ENCODE measurements around the gene PWP2.
"Not testable (repeated sequence)": the region's sequence is repeated elsewhere in the genome, so short reads cannot be mapped to it uniquely, and the experiment has no call there.

PWP2 gene

DNA sequence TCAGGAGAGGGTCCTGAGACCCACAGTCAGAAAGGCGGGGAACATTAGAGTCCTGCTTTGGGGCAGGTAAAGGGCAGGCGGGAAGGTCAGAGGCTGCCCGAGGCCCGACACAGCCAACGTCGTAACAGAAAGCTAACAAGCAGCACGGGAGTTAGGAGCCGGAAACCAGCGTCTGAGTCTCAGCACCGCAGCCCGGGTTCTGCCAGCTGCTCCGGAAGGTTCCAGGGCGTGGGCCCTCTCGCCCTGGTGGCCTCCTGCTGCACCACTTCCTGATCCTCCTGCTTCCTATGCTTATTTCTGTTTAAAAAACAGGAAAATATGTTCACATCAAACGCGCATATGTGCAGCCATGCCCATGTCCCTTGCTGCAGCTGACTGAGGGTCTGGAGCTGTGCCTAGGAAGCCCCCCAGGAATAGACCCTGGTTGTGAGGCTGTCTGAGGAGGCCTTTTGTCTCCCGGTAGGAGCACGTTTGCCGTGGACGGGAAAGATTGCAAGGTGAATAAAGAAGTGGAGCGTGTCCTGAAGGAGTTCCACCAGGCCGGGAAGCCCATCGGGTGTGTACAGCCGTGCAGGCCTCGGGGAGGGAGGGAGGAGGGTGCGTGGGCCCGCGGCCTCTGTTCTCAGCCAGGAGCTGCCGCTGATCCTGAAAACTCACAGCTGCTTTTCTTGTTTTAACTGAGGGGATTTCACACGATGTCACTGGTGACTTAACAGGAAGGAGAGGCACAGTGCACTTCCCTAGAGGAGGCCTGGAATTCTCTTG lies 32.8 kb downstream of the PWP2 start:
- not testable (repeated sequence) for DNase-seq

DNA sequence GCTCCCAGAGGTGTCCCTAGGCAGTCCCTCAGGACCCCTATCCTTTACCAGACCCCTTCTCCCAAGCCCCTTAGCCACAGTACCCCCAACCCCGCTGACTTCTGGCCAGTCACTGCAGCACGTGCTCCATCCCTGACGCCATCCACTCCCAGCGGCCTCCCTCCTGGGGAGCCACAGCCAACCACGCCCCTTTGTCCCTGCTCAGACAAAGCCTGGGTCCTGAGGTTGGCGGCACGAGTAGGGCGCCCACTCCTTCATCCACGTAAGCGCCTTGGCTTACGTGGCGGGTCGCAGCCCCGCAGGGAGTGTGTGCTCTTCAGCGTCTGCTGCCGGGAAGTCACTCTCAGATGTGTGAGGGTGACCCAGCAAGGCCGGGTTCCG lies 33.3 kb downstream of the PWP2 start:
- not testable (repeated sequence) for DNase-seq

DNA sequence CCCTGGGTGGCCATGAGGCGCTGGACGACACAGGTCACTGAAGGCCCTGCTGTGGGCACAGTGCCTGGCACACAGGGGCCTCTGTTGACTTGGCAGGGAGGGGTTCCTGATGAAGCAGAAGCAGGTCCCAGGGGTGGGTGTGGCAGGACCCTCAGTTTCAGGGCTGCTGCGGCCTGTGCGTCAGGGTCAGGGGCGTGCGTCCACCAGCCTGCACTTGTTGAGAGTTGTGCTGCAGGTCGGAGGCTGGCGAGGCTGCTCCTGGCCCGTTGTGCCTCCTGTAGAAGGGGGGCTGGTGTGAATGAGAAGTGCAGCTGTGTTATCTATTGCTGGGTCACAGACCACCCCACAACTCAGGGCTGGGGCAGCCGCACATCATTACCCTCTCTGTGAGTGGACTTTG lies 35.3 kb downstream of the PWP2 start:
- not testable (repeated sequence) for DNase-seq

DNA sequence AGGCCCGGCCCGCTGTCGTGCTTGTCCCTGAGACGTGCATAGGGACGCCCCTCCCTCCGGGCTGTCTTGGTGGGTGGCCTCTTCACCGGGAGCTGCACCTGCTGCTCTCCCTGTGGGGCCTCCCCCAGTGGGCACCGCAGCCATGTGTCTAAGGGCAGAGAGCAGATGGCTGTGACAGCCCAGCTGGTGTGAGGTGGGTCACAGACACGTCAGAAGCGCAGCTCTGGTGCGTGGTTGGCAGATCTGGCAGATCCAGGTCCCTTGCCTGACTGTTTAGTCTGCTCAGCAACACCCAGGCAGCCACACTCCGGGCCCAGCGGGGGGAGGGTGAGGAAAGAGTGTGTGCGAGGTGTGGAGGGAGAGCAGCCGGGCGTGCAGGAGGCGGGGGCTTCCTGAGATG lies 36.2 kb downstream of the PWP2 start:
- peak; percentile 37 for DNase-seq

DNA sequence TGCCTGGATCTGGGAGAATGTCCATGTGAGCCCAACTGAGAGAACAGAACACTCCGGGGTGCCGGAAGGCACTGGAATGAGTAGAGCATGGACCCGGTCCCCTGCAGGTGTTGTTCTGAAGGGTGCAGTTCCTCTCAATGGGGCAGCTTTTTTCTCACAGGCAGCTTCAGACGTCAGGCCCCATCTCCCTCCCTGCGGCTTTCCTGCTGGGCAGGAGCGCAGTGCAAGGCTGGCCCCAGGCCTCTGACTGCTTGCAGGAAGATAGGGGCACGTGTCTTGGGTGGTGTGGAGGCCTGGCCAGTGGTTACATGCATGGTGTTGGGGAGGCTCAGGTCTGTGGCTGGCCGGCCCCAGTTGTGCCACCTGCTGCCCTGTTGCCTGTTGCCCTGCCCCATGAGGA lies 36.8 kb downstream of the PWP2 start:
- not testable (repeated sequence) for DNase-seq

DNA sequence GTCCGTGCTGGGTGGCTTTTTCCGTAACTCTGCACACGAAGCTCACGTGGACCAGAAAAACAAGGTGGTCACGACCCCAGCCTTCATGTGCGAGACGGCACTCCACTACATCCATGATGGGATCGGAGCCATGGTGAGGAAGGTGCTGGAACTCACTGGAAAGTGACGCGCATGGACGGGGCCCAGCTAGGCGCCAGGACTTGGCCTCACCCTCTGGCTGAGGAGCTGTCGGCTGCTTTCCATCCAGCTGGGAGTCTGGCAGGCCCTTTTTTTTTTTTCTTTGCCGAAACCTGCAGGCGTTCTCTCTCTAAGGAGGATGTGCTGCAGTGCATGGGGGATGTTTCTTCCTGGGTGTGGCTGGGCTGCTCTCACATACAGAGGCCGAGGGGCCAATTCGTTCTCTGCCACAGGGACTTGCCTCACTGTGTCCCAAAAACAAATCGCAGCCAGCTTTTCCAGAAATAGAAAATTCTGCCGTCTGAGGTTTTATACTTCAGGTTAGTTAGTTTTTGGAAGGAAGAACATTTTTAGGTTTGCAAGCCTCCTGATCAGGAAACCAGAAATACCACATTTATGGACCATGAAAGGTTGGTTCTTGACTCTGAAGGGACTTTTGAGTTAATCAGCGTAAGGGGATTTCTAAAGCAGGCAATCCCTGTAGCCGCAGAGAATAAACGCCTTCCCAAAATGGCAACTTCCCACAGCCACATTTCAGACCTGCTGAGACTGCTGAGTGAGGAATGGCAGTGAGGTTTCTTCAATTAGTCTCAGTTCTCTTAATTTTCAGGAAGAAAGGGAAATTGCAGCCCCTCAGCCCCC lies 37.8 kb downstream of the PWP2 start:
- not testable (repeated sequence) for DNase-seq

DNA sequence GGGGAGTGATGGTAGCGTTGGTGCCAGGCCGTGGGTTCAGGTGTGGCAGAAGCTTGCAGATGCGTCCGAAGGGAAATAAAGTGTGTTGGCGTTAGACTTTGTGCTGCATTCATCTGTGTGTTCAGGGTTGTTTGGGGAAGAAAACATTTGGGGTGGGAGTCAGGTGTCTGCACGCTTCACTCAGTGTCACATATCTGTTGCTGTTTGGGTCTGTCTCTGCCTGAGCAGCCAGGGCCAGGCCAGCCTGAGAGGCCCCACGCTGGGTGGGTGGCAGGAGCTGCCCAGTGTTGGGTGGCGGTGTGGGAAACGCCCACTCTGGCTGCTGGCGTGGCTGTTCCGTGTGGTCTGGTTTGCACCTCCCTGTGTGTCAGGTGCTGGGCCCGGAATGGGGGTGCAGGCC lies 38.4 kb downstream of the PWP2 start:
- not testable (repeated sequence) for DNase-seq

DNA sequence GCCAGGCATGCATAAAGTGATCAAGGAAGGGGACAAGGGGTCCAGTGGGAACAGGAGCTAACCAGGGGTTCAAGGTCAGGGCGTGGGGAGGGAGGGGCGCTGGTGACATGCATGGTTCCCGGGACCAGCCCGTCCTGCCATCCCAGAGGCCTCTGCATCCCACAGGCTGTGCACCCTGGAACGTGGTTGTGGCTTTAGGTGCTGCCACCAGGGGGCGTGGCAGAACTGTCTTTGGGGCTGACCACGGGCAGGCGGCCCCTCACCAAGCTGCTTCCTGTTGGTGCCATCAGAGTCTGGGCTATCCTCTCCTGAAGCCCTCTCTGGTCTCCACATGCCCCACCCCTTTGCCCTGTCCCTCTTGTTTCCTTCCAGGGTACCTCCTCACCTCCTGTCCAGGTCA lies 39.9 kb downstream of the PWP2 start:
- DNase-seq = not testable (repeated sequence)

DNA sequence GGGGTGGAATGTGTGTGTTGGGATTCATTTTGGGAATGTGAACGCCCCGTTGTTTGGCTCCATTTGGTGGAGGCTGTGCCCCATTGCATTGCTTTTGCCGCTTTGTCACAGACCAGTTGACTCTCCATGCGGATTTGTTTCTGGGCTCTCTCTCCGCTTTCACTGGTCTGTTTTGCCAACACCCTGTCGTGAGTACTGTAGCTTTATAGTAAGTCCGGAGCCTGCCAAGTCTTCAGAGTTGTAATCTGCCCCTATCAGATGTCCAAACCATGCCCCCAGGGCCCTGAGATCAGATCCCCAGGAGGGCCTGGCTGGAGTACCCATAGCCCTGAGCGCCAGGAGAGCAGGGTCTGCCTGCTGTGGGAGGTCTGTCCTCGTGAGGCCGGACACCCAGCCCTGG lies 43.1 kb downstream of the PWP2 start:
- DNase-seq = not testable (repeated sequence)

DNA sequence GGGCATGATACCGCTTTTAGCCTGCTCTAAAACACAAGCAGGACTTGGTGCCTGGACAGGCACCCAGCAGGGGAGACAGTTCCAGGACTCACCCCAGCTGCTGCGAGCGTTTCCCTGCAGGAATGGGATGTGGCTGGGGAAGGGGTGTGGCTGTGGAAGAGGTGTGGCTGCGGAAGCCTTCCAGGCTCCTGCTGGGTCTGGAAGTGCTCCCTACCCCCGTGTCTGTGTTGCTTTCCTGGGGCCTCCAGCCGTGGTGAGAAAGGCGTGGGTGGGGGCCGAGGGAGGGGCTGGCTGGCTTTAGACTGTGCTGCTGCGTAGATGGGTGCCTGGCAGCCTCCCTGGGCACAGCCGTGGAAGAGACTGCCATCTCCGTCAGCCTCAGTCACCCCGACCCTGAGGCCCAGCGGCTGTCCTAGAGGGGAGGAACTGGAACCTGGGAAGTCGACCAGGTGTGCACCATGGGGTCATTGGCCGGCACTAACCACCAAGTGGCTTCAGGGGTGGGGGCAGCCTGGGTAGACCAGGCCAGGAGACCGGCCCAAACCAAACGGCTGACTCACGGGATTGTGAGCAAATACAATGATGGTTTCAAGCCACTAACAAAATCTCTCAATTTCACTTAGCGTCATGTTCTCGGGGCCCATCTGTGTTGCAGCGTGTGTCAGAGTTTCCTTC lies 46.2 kb downstream of the PWP2 start:
- DNase-seq = not testable (repeated sequence)

DNA sequence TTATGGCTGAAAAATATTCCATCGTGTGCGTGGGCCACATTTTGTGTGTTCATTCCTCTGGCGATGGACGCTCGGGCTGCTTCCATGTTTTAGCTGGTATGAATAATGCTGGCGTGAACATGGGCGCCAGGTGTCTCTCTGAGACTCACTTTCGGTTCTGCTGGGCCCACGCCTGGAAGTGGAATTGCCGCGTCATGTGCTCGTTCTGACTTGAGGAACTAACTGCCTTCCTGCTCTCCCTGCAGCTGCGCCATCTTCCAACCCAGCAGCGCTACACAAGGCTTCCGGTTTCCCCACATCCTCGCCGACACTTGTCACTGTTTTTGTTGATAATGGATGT lies 46.7 kb downstream of the PWP2 start:
- DNase-seq = not testable (repeated sequence)

DNA sequence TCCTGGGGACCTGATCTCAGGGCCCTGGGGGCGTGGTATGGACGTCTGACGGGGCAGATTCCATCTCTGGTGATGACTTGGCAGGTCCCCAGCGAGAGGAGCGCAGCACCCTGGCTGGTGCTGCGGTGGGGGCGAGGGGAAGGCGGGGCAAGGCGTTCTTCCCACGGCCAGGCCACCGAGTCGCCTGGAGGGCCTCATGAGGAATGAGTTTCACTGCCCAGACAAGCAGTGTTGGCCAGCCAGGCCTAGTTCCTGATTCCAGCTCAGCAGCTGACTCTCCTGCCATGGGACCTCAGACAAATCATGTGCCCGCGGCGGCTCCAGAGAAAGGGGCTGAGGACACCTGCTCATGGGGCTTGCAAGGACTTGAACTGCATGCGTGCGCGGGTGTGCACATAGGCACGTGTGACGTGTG lies 47.6 kb downstream of the PWP2 start:
- DNase-seq = not testable (repeated sequence)

DNA sequence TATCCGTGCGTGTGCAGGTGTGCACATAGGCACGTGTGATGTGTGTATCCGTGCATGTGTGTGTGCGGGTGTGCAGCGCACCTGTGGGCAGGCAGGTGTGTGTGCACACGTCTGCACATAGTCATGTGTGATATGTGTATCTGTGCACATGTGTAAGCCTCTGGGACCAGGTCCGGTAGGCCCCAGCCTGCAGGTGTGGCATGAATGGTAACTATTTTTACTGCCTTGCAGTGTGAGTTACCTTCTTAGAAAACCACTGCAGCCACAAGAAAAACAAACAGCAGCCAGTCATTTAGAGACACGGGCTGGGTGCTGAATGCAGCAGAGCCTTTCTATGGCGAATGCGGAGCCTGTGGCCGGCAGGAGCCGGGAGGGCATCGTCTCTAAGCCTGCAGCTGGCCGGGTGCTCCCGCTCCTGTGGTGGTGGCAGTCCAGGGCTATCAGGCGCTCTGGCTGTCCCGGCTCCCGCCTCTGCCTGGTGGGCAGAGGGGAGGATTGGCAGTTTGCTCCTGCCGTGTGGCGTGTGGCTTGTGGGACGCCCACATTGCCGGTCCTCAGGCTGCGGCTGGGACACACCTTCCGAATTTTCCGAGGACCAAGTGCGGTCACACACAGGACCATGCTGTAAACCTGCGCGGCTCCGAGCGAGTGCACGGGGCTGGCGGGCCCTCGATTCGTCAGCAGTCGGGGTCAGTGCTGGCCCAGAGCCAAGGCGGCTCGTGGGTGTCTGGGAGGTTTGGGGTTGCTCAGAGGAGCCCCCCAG lies 48.2 kb downstream of the PWP2 start:
- DNase-seq = peak; percentile 16

DNA sequence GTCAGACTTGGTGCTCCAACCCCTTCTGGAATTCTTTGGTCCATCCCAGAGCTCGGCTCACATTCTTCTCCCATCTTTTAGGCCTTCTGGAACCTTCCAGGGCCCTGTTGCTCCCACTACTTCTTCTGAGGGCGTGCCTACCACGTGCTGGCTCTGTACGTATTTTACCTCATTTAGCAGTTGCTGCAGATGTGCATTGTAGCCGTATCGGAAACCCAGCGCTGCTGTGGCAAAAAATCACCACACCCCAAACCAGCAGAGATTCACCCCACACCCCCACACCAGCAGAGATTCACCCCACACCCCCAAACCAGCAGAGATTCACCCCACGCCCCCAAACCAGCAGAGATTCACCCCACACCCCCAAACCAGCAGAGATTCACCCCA lies 48.8 kb downstream of the PWP2 start:
- not testable (repeated sequence) for DNase-seq

DNA sequence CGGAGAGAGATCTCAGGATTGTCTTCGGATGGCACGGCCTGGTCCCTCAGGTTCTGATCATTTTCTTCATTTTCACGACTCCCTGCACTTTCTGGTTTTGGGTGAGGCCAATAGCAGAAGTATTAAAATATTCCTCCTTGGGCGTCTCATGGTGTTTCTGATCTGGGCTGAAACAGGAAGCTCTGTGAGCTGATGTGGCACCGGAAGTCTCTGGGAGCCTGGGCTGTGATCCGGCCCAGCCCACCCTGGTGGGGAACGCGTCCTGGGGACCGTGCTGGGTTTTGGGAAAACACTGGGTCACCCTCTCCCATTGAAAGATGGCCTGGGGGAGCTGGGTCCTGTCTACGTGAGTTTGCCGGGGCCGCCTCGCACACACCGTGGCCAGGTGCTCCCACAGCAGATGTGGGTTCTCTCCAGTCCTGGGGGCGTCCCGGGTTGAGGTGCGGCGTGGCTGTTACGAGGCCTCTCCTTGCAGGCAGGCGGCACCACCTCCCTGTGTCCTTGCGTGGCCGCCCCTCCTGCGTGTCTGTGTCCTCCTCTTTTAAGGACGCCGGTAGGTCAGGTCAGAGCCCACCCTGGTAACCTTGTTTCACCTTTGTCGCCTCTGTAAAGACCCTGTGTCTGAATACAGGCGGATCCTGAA lies 50.4 kb downstream of the PWP2 start:
- DNase-seq = peak; percentile 10

DNA sequence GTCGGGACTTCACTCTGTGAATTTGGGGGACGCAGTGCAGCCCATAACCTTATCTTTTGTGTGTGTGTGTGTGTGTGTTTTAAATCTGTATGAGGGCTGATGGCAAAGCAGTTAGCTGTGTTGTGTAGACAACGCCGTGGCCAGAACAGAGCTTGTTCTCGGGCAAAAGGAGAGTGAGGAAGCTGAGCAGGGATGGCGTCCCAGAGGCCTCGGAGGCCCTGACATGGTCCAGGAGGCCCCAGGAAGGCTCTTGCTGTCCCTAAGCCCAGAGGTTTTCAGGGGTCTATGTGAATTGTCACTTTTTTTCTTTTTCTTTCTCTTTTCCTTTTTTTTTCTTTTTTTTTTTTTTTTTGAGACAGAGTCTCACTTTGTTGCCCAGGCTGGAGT lies 50.9 kb downstream of the PWP2 start:
- not testable (repeated sequence) for DNase-seq

DNA sequence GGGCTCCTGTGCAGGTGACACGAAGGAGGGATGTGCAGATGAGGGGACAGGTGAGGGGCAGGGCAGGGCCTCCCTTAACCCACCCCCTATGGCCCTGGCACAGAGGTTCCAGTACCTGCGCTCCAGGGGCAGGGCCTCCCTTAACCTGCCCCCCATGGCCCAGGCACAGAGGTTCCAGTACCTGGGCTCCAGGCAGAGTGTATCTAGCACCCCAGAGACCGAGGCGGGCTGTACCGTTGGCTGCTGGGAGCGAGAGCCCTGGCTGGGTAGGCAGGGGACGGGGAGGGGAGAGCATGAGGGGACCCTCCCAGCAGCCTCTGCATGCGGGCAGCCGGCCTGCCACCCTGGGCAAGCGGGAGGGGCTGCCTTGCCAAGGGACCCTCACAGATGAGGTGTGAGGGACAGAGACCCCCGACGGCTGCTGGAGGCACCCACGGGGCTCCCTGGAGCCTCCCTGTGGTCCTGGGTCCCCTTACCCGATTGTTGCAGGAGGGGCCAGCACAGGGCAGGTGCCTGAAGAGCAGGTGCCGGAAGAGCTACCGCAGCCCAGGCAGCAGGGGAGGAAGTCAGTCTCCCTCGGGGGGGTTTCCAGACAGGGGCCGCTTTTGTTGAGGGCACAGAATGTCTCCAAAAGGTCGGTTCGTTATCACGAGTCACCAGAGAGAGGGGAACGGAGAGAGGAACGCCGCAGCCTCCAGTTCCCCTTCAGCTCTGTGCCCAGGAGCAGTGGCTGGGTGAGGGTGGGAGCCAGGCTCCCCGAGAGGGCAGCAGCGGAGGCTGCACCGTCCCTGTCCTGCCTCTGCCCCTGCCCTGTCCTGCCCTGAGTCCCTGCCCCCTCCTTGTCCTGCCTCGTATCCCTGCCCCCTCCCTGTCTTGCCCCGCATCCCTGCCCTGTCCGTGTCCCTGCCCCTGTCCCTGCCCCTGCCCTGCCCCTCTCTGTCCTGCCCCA lies 52.4 kb downstream of the PWP2 start:
- not testable (repeated sequence) for DNase-seq

DNA sequence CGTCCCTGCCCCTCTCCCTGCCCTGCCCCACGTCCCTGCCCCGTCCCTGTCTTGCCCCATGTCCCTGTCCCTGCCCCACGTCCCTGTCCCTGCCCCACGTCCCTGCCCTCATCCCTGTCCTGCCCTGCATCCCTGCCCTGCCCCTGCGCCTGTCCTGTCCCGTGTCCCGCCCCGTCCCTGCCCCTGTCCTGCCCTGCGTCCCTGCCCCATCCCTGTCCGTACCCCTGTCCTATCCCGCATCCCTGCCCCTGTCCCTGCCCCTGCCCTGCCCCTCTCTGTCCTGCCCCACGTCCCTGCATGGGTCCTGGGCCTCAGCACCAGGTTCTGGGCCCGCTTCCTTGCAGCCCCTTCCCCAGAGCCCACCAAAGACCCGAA lies 53.1 kb downstream of the PWP2 start:
- DNase-seq = not testable (repeated sequence)

DNA sequence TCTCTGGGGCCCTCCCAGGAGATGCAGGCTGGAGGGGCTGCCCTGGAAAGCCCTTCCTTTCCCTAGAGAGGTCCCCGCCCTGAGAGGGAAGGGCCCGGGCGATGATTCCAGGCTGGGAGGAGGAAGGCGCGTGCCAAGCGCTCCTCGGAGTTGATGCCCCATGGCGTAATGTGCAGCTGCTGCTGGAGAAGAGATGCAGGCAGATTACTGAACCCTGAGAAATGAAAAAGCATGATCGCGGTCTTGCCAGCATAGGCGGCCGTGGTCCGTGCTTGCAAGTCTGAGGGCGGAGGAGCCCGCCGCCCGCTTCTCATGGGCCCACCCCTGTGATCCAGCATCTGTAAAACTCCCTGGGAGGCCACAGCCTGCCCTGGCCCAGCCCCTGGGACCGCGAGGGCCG lies 53.6 kb downstream of the PWP2 start:
- DNase-seq = not testable (repeated sequence)

DNA sequence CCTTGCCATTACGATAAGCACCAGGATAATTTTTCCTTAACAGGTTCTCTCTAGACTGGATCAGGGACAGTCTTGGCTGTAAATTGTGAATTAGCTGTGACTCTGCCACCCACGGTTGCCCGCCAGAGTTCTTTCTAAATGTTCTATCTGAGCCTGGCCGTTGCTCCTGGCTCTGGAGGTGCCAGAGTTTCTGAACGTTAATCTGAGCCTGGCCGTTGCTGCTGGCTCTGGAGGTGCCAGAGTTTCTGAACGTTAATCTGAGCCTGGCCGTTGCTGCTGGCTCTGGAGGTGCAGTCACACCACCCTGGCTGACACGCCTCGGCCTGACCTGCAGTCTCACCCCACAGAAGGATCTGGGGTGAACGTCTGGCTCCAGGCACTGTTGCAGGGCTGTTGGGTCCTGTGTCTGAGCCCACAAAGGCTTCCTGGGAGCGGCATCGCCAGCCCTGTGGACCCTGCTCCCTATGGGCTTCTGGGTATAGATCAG lies 56.0 kb downstream of the PWP2 start:
- DNase-seq = not testable (repeated sequence)

DNA sequence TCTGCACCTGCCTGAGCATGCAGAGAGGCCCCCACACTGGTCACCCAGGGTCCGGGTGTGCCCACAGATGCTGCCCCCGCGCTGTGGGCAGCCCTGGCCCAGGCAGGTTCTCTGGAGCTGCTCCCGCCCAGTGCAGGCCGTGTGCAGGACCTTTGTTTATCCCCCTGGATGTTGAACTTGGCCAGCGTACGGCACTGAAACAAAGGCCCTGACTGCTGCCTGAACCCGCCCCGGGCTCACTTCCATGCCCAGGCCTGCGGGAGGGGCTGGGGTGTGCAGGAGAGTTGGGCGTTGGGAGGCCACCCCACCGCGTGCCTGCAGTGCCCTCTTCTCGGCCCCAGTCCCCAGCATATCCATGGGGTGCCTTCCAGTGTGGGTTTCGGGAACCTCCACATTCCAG lies 58.7 kb downstream of the PWP2 start:
- DNase-seq = not testable (repeated sequence)
